Tongue (tissue), 2 donors: ENCODE measurements around the gene WWTR1. TPM values are rescaled to one million over a fixed set of nuclear protein-coding genes. Genes with fewer than 3 reads are reported as not detected.

ENCODE experiments used
- DNase-seq: peaks from one replicate; pipeline ENCODE4 v3.0.0-alpha.2; 2015
- total RNA-seq: library from RNA; depleted of rRNA; stranded (reverse); fragments of >200 nt; gene quantifications from one replicate; pipeline ENCODE4 v1.2.3, GENCODE V29; 2014

WWTR1 gene
- total RNA-seq, 1 donor from 2014 or later, result 93.9 TPM

GRCh38 chr3:149532489-149533180, 125.2 kb downstream of the WWTR1 start:
- DNase-seq, result peak; percentile 64

DNA sequence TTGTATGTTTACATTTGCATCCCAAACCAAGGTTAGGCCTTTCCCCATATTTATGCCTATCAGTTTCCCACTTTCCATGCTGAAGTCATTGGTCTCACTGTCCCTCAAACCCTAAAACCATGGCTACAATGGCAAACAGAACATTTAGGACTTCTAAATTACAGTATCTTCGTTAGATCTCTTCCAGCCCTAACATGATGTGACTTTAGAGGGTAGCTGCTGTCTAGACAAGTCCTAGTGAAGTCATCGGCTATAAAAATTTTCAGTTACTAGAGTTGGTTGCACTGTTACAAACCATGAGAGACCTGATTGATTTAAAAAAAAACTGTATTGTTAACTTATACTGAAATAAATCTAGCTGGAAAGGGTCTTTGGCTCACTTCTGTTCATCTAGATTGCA, 128.7 kb downstream of the WWTR1 start:
- no peak for DNase-seq

DNA sequence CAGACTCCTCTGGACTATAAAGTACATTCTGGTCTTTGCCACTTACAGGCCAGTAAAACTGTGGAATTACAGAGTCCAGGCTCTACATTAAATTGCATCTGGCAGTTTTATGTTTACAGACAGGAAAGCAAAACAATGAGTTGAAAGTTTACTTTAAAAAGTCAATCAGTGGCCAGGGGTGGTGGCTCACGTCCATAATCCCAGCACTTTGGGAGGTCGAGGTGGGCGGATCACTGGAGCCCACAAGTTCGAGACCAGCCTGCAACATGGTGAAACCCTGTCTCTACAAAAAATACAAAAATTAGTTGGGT, 129.5 kb downstream of the WWTR1 start:
- no peak for DNase-seq

- peak; percentile 29 for DNase-seq
Observed at GRCh38 chr3:149527531-149528339, 130.1 kb downstream of the WWTR1 start.

- DNase-seq, result no peak
Observed at GRCh38 chr3:149523512-149524299, 134.1 kb downstream of the WWTR1 start.

DNA sequence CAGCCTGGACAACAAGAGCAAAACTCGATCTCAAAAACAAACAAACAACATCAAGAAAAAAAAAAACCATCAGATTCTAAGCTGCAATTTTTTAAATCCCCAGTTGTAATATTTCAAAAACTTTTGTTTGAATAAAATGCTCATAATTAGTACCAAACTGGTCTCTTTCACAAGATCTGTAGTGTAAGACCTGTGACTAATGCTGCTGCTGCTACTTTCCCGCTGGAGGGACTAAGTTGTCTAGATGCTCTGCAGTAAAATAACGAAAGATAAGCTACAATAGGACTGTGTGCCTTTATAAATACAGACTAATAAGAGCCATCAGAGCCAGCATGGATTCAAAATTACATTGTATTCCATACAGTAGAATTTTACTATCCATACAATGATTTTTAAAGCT, 137.9 kb downstream of the WWTR1 start:
- no peak for DNase-seq

DNA sequence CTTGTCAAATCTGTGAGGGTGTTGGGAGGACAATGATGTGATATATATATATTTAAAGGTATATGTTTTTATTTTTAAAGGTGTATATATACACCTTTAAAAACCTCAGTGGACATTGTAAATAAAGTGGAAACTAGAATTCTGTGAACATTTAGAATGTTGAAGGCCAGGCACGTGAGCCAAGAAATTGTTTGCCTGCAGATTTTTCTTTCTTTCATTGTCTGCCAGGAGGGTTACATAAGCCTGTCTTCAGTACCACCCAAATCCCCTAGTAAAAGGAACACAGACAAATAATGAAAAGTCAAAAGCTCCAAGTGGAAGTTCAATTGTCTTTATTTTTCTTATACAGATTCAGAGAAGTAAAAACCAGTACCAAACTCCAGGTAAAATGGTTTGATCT, 140.9 kb downstream of the WWTR1 start:
- DNase-seq, result no peak

DNA sequence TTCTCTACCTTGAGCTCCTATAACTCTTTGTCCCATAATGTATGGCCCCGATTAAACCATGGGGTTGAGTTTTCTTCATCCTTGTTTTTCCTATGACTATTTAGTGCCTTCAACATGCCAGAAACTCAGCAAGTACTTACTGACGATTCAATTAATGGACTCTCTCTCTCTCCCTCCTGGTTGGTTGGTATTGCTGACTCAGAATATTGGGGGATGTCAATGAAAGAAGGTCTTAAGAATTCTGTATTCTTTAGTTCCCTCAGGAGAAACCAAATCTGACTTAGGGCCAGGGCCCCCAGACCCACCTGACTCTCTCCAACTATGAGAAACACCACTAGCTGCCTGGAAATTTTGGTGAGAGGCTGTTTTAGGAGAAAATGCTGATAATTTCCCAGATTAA, 142.6 kb downstream of the WWTR1 start:
- DNase-seq, result no peak

DNA sequence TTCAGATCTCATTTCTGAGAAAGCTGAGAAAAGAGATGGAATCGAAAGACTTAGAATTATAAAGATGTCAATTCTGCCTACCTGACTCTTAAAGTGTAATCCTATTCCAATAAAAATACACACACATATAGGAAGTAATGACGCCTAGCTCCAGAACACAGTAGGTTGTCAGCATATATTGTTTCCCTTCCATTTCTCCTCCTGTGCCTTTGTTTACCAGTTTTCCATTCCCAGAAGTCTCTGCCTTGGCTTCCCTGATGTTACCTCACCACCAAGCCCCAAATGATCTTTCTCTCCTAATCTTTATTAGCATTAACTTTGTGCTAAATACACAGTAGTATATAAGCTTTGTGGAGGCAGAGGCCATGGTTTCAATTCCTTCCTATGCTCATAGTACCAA, 143.4 kb downstream of the WWTR1 start:
- DNase-seq, result no peak

DNA sequence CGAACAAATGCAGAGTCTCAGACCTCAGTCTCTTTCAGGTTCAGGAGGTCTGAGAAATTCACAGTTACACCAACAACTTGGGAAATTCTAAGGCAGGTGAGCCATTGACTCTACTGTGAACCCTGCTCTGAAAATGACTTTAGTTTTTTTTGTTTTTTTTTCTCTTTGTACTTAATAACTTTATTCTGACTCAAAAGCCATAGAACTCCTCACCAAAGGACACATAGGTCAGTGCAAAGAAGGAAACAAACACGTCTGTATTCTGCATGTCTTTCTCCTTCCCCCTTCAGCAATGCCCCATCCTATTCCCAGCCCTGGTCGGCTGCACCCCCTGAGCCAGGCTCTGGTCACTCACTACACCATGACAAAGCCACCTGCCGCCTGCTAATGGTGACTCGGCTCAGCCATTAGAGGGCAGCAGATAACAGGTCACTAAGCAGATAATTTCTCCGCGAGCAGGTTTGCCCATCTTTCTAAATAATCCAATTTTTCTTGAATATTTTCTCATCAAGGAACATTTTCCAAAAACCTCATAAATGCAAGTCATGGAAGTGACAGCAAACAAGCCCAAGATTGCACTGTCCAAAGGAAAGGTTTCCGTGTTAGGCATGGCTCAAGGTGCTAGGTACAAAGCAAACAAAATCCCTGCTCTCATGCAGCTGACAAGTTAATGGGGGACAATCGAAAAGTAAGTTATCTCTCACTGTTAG, 145.6 kb downstream of the WWTR1 start:
- DNase-seq, result peak; percentile 86

DNA sequence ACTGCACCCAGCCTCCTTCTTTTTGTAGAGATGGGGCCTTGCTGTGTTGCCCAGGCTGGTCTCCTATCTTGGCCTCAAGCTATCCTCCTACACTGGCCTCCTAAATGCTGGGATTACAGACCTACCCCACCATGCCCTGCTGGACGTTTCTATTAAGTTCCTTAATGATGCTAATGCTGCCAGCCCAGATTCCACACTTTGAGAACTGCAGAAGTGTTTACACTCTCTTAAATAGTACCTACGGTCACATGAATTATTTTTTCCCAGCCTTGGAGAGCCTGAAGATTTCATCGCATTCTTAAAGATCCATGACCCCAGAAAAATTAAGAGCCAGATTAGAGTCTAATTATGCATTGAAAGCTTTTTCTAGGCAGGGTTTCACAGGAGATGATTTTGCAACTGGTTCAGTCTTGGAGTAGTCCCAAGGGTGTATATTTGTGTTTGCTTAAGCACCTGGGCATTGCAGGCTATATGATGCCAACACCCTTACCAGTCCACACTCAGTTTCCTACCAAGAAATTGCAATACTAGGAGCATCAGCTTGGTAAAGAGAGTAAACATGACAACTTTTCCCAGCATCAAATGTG, 146.7 kb downstream of the WWTR1 start:
- no peak for DNase-seq

GRCh38 chr3:149510480-149510879, 147.3 kb downstream of the WWTR1 start:
- no peak for DNase-seq

DNA sequence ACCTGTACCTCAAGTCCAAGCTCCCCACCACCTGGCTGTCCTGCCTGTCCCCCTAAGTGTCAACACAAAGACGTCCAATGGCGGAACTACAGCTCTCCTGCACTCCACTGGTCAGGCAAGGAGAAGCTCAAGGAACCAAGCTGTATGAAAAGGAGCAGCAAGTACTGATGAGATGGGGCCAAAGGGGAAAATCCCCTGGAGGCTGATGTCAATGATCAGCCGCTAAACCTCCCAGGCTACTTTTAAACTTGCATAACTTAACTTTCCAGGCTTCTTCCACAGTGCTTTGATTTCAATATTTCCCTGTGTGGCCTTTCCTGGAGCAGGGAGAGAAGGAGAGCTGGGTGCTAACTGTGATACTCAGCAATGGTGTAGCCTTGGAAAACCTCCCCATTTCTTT, 148.3 kb downstream of the WWTR1 start:
- DNase-seq, result no peak

GRCh38 chr3:149507491-149508324, 150.1 kb downstream of the WWTR1 start:
- DNase-seq, result no peak

DNA sequence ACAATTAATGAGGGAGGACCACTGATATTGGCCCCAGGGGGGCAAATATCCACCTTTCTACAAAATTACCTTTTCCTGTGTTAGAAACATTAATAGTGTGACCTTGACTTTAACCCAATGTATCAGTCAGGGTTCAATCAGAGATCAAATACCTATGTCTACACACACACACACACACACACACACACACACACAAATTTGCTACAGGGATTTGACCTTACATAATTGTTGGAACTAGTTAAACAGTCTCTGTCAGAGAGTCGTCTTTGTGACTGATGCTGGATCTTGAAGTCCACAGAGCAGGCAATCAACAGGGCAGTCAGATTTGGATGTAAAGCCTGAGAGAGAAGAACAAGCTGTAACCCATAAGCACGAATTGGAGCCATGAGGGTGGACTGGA, 150.9 kb downstream of the WWTR1 start:
- DNase-seq, result no peak

DNA sequence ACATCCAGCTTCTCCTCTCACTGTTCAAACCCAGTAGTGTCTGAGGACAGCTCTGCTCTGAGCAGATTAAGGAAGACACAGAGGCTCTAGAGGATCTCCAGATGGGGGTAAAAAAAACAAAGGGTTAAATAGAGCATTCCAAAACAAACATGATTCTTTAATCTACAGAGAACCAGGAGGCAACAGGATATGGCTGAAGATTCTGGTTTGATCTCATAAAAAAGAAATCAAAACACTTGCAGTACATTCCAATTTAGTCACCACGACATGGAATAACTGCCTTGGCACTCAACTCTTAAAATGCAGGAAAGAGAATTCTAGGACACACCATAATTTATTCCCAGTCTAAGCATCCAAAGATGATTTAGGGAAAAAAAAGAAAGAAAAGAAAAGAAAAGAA, 151.3 kb downstream of the WWTR1 start:
- no peak for DNase-seq

- no peak for DNase-seq
Observed at GRCh38 chr3:149502438-149502837, 155.4 kb downstream of the WWTR1 start.

DNA sequence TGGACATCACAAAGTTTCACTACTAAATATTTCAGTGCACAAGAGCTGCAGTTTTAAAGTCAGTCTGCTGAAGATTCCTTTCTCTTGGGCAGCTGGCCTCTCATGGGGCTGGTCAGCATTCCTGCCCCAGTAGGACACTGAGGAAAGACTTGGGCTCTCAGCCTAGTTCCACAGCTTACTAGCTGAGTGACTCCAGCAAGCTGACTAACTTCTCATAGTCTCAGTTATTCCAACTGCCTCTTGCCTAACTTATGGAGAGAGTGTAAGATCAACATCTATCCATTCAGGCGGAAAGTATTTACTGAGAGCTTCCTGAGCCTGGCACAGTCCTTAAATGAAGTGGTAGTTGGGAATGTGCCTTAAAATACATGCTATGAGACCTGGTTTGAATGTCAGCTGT, 156.3 kb downstream of the WWTR1 start:
- no peak for DNase-seq

- no peak for DNase-seq
Observed at GRCh38 chr3:149497966-149498670, 159.7 kb downstream of the WWTR1 start.

DNA sequence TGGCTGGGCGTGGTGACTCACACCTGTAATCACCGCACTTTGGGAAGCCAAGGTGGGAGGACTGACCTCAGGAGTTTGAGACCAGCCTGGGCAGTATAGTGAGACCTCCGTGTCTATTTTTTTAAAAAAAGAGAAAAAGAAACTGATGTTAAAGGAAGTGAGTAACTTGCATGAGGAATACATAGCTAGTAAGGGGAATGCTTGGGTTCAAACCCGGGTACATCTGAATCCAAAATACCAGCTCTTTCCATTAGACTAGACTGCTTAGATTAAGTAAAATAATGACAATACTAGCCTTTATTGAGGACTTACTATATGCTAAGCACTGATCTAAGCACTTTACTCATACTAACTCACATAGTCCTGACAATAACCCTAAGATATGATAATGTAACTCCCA, 160.9 kb downstream of the WWTR1 start:
- no peak for DNase-seq
